ENCODE measurements around the gene GSG1L.

The GSG1L gene

DNA sequence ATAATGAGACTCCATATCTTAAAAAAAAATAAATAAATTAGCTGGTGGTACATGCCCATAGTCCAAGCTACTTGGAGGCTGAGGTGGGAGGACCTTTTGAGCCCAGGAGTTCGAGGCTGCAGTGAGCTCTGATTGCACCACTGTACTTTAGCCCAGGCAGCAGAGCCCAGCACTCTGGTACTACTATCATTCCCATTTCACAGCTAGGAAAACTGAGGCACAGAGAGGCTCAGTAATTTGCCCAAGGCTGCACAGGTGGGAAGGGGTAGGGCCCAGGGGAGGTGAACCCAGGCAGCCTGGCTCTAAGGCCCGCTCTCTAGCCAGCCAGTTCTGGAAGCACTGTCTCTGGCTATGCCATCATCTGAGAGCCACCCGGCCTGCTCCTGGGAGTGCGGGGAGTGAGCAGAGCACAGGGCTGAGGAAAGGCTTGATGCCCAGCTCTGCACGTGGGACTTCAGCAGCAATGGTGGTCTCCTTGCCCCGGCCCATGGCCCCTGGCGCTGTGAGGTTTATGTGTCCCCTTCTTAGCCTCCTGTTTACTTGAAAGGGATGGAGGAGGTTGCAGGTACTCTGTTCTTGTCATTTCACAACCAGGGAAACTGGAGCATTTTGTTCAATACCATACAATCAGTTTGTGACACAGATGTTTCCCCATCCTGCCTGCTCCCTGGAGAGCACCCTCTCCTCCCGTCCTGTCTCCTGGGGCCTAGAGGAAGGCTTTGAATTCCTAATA lies 291.3 kb downstream of the GSG1L start:
- Histone ChIP-seq H3K9ac (ENCODE audit: low read depth, low read length) (no peak overlapping the region), H3K4me1 (ENCODE audit: insufficient read depth, low read length) (peaks cover 2% of the 10 kb centered on the region; the same call in 1 of the 2 replicates), H3K9me3 (ENCODE audit: control insufficient read depth, insufficient read depth, low read length) (no peaks in the 10 kb centered on the region), H3K36me3 (ENCODE audit: insufficient read depth, low read length) (no peaks in the 10 kb centered on the region)

DNA sequence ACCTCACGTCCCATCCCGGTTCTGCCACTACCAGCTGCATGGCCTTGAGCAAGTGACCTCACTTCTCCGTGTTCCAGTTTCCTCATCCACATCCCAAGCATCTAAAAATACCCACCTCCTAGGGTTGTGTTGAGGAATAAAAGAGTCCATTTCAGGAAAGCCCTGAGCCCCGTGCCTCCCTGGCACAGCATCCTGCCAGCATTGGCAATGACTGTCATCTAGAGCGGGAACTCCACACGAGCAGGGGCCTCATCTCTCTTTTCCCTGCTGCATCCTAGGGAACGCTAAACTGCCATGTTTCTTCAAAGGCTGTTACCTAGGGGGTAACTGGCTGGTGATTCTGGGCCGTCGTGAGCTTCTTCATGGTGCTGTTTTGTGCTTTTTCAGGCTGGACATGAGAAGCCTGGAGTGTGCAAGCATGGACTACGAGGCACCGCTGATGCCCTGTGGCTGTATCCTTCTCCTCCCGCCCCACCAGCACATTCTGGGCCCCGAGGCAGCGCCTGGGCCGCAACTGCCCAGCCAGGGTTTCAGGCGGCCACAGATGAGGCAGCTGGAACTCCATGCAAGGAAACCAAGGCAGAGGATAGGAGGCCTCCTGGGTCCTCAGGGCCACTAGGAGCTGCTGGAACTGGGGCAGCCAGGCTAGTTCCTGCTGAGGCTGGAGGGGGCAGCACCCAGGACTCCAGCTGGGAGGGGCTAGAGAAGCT lies 292.2 kb downstream of the GSG1L start:
- Histone ChIP-seq H3K9me3 (ENCODE audit: control insufficient read depth, insufficient read depth, low read length) (no peaks in the 10 kb centered on the region), H3K9ac (ENCODE audit: low read depth, low read length) (no peak overlapping the region), H3K4me1 (ENCODE audit: insufficient read depth, low read length) (peaks cover 2% of the 10 kb centered on the region; the same call in 1 of the 2 replicates), H3K36me3 (ENCODE audit: insufficient read depth, low read length) (no peaks in the 10 kb centered on the region)

DNA sequence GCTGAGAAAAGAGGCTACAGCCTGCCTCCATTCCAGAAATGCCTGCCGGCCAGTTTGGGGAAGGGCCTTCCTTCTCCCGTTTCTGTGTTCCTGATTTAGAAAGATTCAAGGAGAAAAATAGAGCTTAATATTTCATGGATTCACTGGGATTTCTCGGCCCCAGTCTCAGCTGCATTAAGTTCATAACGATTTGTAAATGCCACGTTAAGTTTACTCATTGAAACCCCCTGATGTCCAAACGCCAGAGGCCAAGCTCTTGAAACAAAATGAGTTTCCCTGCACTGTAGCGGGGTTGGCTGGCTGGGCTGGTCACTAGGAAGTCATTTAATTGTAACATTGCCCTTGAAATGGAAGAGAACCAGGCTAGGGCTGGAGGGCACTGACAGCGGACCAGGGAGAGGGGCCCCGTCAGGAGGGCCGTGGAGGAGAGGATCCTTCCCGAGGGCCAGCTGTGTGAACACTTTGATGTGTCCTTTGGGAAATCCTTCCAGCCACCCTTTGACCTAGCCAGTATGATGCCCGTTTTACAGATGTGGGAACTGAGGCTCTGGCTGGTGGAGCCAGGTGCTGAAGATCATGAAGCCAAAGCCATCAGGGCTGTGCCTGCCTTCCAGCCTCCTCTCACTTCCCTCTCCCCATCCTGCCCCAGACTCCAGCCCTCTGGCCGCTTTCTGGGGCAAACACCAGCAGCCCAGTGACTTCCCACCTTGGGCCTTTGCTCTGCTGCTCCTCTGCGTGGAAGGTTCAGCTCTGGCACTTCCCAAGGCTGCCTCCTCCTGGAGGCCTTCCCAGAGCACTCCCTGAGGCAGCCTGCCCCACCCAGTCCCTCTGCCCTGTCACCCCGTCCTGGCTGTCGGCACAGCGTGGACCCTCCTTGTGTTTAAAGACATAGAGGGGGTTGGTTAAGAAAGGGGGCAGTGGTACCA lies 293.0 kb downstream of the GSG1L start:
- Histone ChIP-seq H3K36me3 (ENCODE audit: insufficient read depth, low read length) (no peaks in the 10 kb centered on the region), H3K9ac (ENCODE audit: low read depth, low read length) (no peak overlapping the region), H3K4me1 (ENCODE audit: insufficient read depth, low read length) (peaks cover 2% of the 10 kb centered on the region; the same call in 1 of the 2 replicates), H3K9me3 (ENCODE audit: control insufficient read depth, insufficient read depth, low read length) (no peaks in the 10 kb centered on the region)

- Histone ChIP-seq H3K4me1 (ENCODE audit: insufficient read depth, low read length) (peaks cover 2% of the 10 kb centered on the region; the same call in 1 of the 2 replicates), H3K36me3 (ENCODE audit: insufficient read depth, low read length) (0 out of 2 replicates have a peak, but pooled peaks cover 3% of the 10 kb centered on the region), H3K9ac (ENCODE audit: low read depth, low read length) (no peak overlapping the region), H3K9me3 (ENCODE audit: control insufficient read depth, insufficient read depth, low read length) (no peaks in the 10 kb centered on the region; the same call in 1 of the 2 replicates)
Measured at GRCh38 chr16:27769561-27770255, 293.8 kb downstream of the GSG1L start.

DNA sequence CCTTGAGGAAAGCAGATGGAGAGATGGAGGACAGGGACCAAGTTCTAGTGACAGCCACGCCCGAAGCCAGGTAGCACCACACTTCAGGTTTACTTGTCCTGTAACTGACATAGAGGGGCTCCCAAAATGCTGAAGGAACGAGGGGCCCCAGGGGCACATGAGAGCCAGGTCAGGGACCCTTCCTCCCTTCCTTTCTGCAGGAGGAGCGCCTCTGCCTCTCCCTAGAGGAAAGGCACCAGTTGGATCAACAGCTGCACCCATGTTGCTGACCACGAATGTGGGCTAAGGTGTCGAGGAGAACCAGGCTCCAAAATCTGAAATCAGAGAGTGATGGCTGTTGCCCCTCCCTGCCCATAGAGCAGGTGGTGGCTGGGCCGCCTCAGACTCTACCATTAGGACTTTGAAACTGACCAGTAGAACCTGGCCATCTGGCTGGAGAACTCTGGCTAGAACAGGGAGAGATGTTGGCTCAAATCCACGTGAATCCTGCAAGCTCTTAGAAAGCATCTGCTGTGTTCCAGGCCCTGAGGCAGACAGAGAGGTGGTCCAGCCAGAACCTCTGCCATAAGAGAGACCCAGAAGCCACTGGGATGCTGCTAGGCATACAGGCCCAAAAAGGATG lies 294.8 kb downstream of the GSG1L start:
- Histone ChIP-seq H3K36me3 (ENCODE audit: insufficient read depth, low read length) (peaks cover 5% of the 10 kb centered on the region; the same call in 1 of the 2 replicates), H3K9me3 (ENCODE audit: control insufficient read depth, insufficient read depth, low read length) (no peaks in the 10 kb centered on the region; the same call in 1 of the 2 replicates), H3K4me1 (ENCODE audit: insufficient read depth, low read length) (peaks cover 2% of the 10 kb centered on the region; the same call in 1 of the 2 replicates), H3K9ac (ENCODE audit: low read depth, low read length) (no peak overlapping the region)

DNA sequence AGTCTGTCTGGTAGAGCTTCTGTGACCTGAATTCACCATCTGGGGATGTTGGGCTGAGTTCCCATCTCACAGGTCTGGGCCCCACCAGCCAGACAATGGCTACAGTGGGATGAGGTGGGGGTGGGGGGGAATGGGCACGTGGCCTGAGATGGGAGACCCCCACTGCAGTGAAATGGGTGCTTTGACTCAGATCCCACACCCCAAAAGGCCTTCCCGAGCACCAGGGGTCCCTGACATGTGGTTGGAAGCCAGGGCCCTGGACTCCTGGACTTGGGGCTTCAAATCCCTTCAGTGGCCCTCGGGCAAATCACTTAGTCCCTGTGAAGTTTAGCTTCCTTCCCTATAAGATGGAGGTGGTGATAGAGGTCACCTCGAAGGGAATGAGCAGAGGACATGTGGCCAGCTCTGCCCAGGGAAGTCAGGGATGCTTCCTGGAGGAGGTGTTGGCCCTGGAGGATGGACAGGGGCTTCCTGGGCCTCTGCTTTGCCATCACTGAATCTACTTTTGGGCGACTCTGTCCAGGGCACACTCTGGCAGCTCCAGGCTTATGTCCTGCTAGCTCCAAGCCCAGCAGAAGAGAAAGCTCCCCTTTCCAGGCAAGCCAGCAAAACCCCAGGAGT lies 295.4 kb downstream of the GSG1L start:
- no peaks in the 10 kb centered on the region; the same call in 1 of the 2 replicates for H3K9me3 ChIP-seq (ENCODE audit: control insufficient read depth, insufficient read depth, low read length)
- peaks cover 2% of the 10 kb centered on the region; the same call in 1 of the 2 replicates for H3K4me1 ChIP-seq (ENCODE audit: insufficient read depth, low read length)
- H3K36me3 ChIP-seq (ENCODE audit: insufficient read depth, low read length), result peaks cover 6% of the 10 kb centered on the region; the same call in 1 of the 2 replicates
- no peak overlapping the region for H3K9ac ChIP-seq (ENCODE audit: low read depth, low read length)

GRCh38 chr16:27767081-27767480 lies 296.4 kb downstream of the GSG1L start:
- H3K9me3 ChIP-seq (ENCODE audit: control insufficient read depth, insufficient read depth, low read length), result no peaks in the 10 kb centered on the region; the same call in 1 of the 2 replicates
- no peak overlapping the region for H3K9ac ChIP-seq (ENCODE audit: low read depth, low read length)
- peaks cover 2% of the 10 kb centered on the region; the same call in 1 of the 2 replicates for H3K4me1 ChIP-seq (ENCODE audit: insufficient read depth, low read length)
- H3K36me3 ChIP-seq (ENCODE audit: insufficient read depth, low read length), result peaks cover 9% of the 10 kb centered on the region

- Histone ChIP-seq H3K36me3 (ENCODE audit: insufficient read depth, low read length) (peaks cover 9% of the 10 kb centered on the region), H3K9ac (ENCODE audit: low read depth, low read length) (no peak overlapping the region), H3K4me1 (ENCODE audit: insufficient read depth, low read length) (peaks cover 2% of the 10 kb centered on the region; the same call in 1 of the 2 replicates)
Measured at GRCh38 chr16:27766236-27766925, 297.1 kb downstream of the GSG1L start.

DNA sequence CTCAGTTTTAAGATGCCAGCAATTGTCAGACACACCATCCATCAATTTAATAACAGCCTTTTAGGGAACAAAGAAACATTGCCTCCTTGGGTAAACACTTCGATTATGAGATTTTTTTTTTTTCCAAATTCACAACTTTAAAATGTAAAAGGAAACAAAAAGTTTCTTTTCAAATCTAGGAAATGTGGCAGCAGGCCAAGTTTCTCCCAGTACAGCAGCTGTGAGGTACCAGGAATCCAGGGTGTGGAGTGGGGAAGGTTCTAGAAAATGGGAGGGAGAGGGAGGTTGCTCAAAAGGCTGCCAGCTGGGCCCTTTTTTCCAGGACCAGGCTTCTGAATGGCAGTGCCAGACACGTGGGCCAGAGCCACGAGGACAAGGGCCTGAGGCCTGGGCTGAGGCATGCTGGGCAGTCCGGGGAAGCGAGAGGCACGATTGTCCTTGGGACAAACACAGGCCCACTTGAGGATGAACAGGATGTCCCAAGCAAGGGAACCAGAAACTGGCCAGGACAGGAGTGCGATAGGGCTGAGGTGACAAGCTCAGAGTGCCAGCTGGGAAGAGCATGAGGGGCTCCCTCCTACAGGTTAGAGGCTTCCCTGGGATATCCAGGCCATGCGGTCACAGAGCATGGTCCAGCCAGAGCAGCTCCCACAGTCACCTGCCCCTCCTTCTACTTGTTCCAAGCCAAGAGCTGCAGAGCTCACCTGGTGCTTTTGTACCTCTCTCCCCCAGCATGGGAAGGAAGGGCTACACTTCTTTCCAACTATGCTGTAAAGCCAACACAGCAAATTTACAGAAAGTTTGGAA lies 298.4 kb downstream of the GSG1L start:
- H3K9me3 ChIP-seq (ENCODE audit: control insufficient read depth, insufficient read depth, low read length), result no peaks in the 10 kb centered on the region; the same call in 1 of the 2 replicates
- no peak overlapping the region for H3K9ac ChIP-seq (ENCODE audit: low read depth, low read length)
- H3K4me1 ChIP-seq (ENCODE audit: insufficient read depth, low read length), result peaks cover 4% of the 10 kb centered on the region; the same call in 1 of the 2 replicates
- H3K36me3 ChIP-seq (ENCODE audit: insufficient read depth, low read length), result peaks cover 9% of the 10 kb centered on the region

More at GRCh38 chr16:27766236-27766925, 297.1 kb downstream of the GSG1L start:
- H3K9me3 ChIP-seq (ENCODE audit: control insufficient read depth, insufficient read depth, low read length), result no peaks in the 10 kb centered on the region; the same call in 1 of the 2 replicates

DNA sequence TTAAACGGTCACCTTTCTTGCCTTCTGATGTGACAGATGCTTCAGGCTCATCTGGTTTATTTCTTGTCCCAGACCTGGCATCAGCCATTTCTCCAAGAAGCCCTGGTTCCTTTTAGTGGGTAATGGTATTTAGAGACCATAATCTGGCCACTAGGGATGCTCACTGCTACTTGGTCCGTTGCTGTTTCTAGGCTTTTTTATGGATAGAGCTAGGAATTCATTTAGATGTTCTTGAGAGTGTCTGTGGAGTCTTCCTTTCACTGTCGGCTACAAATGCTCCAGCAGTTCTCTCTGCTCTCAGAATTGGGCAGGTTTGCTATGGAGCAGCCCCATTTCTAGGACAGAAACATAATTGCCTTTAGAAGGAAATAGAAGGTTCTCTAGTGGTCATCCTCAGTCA lies 299.1 kb downstream of the GSG1L start:
- peaks cover 7% of the 10 kb centered on the region; the same call in 1 of the 2 replicates for H3K4me1 ChIP-seq (ENCODE audit: insufficient read depth, low read length)
- no peaks in the 10 kb centered on the region; the same call in 1 of the 2 replicates for H3K9me3 ChIP-seq (ENCODE audit: control insufficient read depth, insufficient read depth, low read length)
- no peak overlapping the region for H3K9ac ChIP-seq (ENCODE audit: low read depth, low read length)
- H3K36me3 ChIP-seq (ENCODE audit: insufficient read depth, low read length), result peaks cover 9% of the 10 kb centered on the region

DNA sequence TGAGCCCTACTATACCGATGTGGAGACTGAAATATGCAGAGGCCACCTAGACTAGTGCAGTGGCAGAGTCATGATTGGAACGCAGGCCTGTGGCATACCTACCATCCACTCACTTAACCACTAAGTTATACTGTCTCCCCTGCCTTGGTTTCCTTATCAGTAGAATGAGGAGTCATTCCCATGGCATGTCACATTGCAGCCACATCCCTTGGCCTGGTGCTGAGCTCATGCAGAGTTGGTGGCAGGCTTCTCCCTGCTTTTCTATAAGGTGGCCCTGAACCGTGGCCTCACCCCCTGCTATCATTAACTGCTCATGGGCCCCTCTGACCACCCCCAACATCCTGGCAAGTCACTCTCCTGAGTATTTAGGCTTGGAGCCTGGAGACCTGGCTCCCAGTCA lies 301.1 kb downstream of the GSG1L start:
- Histone ChIP-seq H3K9me3 (ENCODE audit: control insufficient read depth, insufficient read depth, low read length) (no peaks in the 10 kb centered on the region; the same call in 1 of the 2 replicates), H3K4me1 (ENCODE audit: insufficient read depth, low read length) (peaks cover 11% of the 10 kb centered on the region; the same call in 1 of the 2 replicates), H3K9ac (ENCODE audit: low read depth, low read length) (no peak overlapping the region), H3K36me3 (ENCODE audit: insufficient read depth, low read length) (peaks cover 9% of the 10 kb centered on the region)
